ENCODE measurements around the gene ALDH18A1. TPM values are rescaled to one million over a fixed set of nuclear protein-coding genes. Genes with fewer than 3 reads are reported as not detected.

ALDH18A1 gene
- total and polyA plus RNA-seq, 12 donors, result 5.9 to 19.5 (median 12.9) TPM

GRCh38 chr10:95566136-95566535 lies 90.4 kb downstream of the ALDH18A1 start:
- H3K4me3 ChIP-seq, result no peak overlapping the region
- no peak for ATAC-seq
- no peaks in the 10 kb centered on the region for H3K9me3 ChIP-seq
- H3K36me3 ChIP-seq, result no peaks in the 10 kb centered on the region
- no peak for TF ChIP-seq CTCF (IDR thresholded peaks at IDR 0.05)
- no peak overlapping the region for H3K27ac ChIP-seq
- intact Hi-C loops (cut with DNase I), result loop anchor here in 1 of 10 donors (10.0 kb wide), 1 partner anchor 121 kb away; no protein-coding TSS in a partner anchor
- H3K4me1 ChIP-seq, result peaks cover 0 to 18% (median 4%) of the 10 kb centered on the region in 9 donors
- WGBS, 2 donors, result 88 to 93% methylated on average over 6 of the region's 6 CpGs
- no peak for DNase-seq
- no peaks in the 10 kb centered on the region for H3K27me3 ChIP-seq

GRCh38 chr10:95565336-95565735 lies 91.2 kb downstream of the ALDH18A1 start:
- WGBS, 2 donors, result 67 to 76% methylated on average over 7 of the region's 7 CpGs
- Histone ChIP-seq H3K4me3 (no peak overlapping the region), H3K27me3 (no peaks in the 10 kb centered on the region), H3K9me3 (no peaks in the 10 kb centered on the region), H3K4me1 (peaks cover 0 to 19% (median 7%) of the 10 kb centered on the region in 9 donors), H3K36me3 (no peaks in the 10 kb centered on the region), H3K27ac (no peak overlapping the region)
- no peak for TF ChIP-seq CTCF (IDR thresholded peaks at IDR 0.05)
- DNase-seq, result no peak
- no peak for ATAC-seq
- intact Hi-C loops (cut with DNase I), result loop anchor here in 1 of 10 donors (10.0 kb wide), 1 partner anchor 121 kb away; no protein-coding TSS in a partner anchor

- Histone ChIP-seq H3K4me3 (no peak overlapping the region), H3K27ac (no peak overlapping the region), H3K4me1 (peaks cover 0 to 29% (median 17%) of the 10 kb centered on the region in 9 donors), H3K27me3 (peaks cover 0 to 8% (median 0%) of the 10 kb centered on the region in 7 donors), H3K36me3 (no peaks in the 10 kb centered on the region), H3K9me3 (no peaks in the 10 kb centered on the region)
- no peak for TF ChIP-seq CTCF (IDR thresholded peaks at IDR 0.05)
- ATAC-seq (no peak), DNase-seq (no peak)
- intact Hi-C loops (cut with DNase I), result loop anchor here in 5 of 10 donors (5.0 to 10.0 kb wide), 4 partner anchors 87 to 132 kb away; no protein-coding TSS in a partner anchor
- 97 to 100% methylated on average over 7 of the region's 7 CpGs for WGBS, 2 donors
Measured at GRCh38 chr10:95564291-95564690, 92.2 kb downstream of the ALDH18A1 start.

DNA sequence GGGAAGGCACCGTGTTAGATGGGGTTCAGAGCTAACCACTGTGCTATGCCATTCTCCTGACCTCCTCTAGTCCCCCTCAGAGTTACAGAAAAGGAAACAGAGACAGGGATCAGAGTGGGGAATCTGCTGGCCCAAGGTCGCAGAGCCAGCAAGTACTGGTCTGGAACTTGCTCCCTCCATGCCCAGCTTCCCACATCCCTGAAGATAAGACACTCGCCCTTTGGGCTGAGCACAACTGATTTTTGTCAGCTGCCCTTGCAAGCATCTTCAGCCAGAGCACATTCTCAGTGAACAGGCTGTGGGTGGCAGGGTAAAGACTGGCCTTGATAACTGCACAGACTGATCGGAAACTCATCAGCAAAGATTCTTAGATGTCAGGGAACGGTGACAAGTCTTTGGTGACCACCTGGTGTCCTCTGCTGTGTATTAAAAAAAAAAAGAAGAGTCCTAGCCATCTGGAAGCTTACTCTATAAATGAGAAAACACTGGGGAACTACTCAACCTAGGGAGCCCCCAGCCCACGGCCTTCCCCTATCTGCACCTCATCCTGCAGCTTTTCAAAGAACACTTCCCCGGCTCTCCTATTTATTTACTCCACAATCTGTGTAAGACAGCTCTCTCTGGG lies 94.1 kb downstream of the ALDH18A1 start:
- no peak for DNase-seq
- WGBS, 2 donors, result 57 to 63% methylated on average over 7 of the region's 7 CpGs
- Histone ChIP-seq H3K4me1 (peaks cover 3 to 41% (median 22%) of the 10 kb centered on the region in 9 donors), H3K9me3 (no peaks in the 10 kb centered on the region), H3K4me3 (no peak overlapping the region), H3K36me3 (no peaks in the 10 kb centered on the region), H3K27me3 (peaks cover 0 to 8% (median 0%) of the 10 kb centered on the region in 7 donors), H3K27ac (peak overlapping the region in 5 of 10 donors; percentile 29 to 88 (median 75))
- ATAC-seq, result no peak
- TF ChIP-seq CTCF (IDR thresholded peaks at IDR 0.05), result no peak
- intact Hi-C loops (cut with DNase I), result loop anchor here in 5 of 10 donors (5.0 to 10.0 kb wide), 4 partner anchors 85 to 130 kb away; no protein-coding TSS in a partner anchor
